Breast epithelium (tissue), 4 donors: ENCODE data around the gene DNAH9. TPM values are rescaled to one million over a fixed set of nuclear protein-coding genes. Genes with fewer than 3 reads are reported as not detected.
A peak's percentile ranks its signal among the peaks of the same experiment; 100 is the strongest.
"Not testable (repeated sequence)": the region's sequence is repeated elsewhere in the genome, so short reads cannot be mapped to it uniquely, and the experiment has no call there.

ENCODE experiments used
- DNase-seq, 2 donors: peaks; one replicate each; pipeline ENCODE4 v3.0.0-alpha.2; 2019; ENCODE audit warnings: low spot score in 2 of 2
- H3K27ac ChIP-seq, 2 donors: fragments of 200-600 bp; sonication (generic) in 1 of 2; one replicate each; pipeline ENCODE4 v1.5.1; 2016 to 2019; ENCODE audit warnings: mild to moderate bottlenecking in 1 of 2
- H3K27me3 ChIP-seq, 2 donors: fragments of 200-600 bp; sonication (generic) in 1 of 2; one replicate each; pipeline versions ENCODE4 v1.5.1 to v1.6.0; 2017 to 2019; ENCODE audit warnings: control low read depth in 1 of 2, mild to moderate bottlenecking in 1 of 2
- H3K36me3 ChIP-seq: fragments of 200-600 bp; one replicate; pipeline ENCODE4 v1.5.1; 2019
- H3K4me1 ChIP-seq, 2 donors: fragments of 200-600 bp; sonication (generic); one replicate each; pipeline ENCODE4 v1.5.1; 2016 to 2019; ENCODE audit warnings: control low read depth in 1 of 2
- H3K4me3 ChIP-seq, 3 donors: fragments of 200-600 bp; sonication (generic); 1 replicate in 2 of 3; 2 replicates in 1 of 3; pipeline ENCODE4 v1.5.1; 2016 to 2019; ENCODE audit warnings: mild to moderate bottlenecking in 3 of 3, moderate library complexity in 2 of 3
- H3K9me3 ChIP-seq, 2 donors: fragments of 200-600 bp; sonication (generic) in 1 of 2; one replicate each; pipeline ENCODE4 v1.5.1; 2016 to 2019; ENCODE audit warnings: control low read depth in 1 of 2
- POLR2A ChIP-seq: fragments of 450-650 bp; IDR thresholded peaks from one replicate; pipeline ENCODE4 v1.6.1; 2016; ENCODE audit warnings: antibody characterized with exemption, mild to moderate bottlenecking, moderate library complexity
- POLR2AphosphoS5 ChIP-seq, 3 donors: sonication (generic); formaldehyde crosslinking; IDR thresholded peaks; one replicate each; pipeline ENCODE4 v1.6.1; 2017; ENCODE audit warnings: antibody characterized with exemption in 3 of 3
- intact Hi-C: fragments of 100-400 bp; cut with DNase I; formaldehyde crosslinking; loops from one replicate; pipeline ENCODE4 v1.15.1; 2023; ENCODE audit warnings: low total_unique reads
- total RNA-seq, 3 donors: library from RNA; depleted of rRNA; stranded (reverse); fragments of >200 nt; gene quantifications; one replicate each; pipeline ENCODE4 v1.1.0, GENCODE V29; 2016
- TF ChIP-seq, protein P1 (sequence below), 3 donors: fragments of 450-650 bp; IDR thresholded peaks; one replicate each; pipeline ENCODE4 v1.5.1; 2016 to 2017; ENCODE audit warnings: antibody characterized with exemption in 3 of 3, mild to moderate bottlenecking in 3 of 3, moderate library complexity in 3 of 3

The DNAH9 gene
- total RNA-seq, 3 donors from 2014 or later = 0.66 to 3.5 (median 1.2) TPM

DNA sequence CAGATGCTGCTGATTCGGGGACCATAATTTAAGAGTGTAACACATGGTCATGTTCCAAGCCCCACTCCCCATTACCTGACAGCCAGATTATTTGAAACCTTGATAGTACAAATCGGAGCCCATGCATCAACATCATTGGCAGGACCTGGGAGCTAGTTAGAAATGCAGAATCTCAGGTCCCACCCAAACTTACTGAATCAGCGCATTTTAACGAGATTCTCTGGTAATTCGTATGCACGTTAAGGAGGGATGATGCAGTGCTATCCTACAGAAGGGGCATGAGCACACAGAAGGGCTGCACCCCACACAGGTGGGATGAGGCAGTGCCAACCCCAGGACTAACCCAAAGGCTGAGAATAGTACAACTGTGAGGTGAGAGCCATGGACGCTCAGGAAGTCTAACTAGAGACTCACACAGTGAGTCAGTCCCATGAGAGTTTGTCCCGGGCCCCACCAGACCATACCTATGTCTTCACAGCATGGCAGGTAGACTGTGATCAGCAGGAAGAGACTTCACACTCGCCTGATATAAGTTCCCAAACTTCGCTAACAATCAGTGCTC is 334.1 kb downstream of the DNAH9 start:
- DNase-seq = no peak
- TF ChIP-seq POLR2A (no peak), POLR2AphosphoS5 (IDR thresholded peaks at IDR 0.05) (no peak)
- TF ChIP-seq, protein P1, sequence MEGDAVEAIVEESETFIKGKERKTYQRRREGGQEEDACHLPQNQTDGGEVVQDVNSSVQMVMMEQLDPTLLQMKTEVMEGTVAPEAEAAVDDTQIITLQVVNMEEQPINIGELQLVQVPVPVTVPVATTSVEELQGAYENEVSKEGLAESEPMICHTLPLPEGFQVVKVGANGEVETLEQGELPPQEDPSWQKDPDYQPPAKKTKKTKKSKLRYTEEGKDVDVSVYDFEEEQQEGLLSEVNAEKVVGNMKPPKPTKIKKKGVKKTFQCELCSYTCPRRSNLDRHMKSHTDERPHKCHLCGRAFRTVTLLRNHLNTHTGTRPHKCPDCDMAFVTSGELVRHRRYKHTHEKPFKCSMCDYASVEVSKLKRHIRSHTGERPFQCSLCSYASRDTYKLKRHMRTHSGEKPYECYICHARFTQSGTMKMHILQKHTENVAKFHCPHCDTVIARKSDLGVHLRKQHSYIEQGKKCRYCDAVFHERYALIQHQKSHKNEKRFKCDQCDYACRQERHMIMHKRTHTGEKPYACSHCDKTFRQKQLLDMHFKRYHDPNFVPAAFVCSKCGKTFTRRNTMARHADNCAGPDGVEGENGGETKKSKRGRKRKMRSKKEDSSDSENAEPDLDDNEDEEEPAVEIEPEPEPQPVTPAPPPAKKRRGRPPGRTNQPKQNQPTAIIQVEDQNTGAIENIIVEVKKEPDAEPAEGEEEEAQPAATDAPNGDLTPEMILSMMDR (IDR thresholded peaks at IDR 0.05) = no peak
- no peaks in the 10 kb centered on the region for H3K4me1 ChIP-seq
- intact Hi-C loops = no loop called here
- no peaks in the 10 kb centered on the region for H3K27me3 ChIP-seq
- no peak overlapping the region for H3K4me3 ChIP-seq
- H3K9me3 ChIP-seq = no peaks in the 10 kb centered on the region
- no peak overlapping the region for H3K27ac ChIP-seq
- no peaks in the 10 kb centered on the region for H3K36me3 ChIP-seq

DNA sequence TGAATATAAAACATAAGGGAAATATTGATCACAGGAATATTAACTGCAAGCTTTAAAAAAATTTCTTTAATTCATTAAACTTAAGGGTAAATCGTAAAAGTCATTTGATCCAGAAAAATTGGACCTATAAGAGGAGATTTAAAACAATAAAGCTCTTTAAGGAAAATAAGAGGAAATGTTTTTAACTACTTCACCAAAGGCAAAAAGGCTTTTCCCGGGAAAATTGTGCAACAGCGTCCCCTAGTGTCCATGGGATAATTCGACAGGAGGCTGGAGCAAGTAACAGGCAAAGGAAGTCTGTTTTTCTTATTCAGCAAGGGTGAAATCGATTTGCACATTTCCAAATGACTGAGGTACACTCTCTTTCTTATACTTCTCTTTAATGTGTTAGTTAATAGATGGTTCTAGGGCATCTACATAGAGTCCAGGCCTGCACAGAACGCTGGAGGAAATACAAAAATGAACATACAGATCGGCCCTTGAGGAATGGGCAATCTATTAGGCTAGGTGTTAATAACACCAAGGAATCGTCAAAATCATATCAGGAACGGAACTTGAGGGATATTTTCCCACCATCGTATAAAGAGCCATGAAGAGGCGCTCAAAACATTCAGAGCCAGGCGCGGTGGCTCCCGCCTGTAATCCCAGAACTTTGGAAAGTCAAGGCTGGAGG is 337.6 kb downstream of the DNAH9 start:
- Histone ChIP-seq H3K4me3 (no peak overlapping the region), H3K9me3 (no peaks in the 10 kb centered on the region), H3K36me3 (no peaks in the 10 kb centered on the region), H3K27me3 (no peaks in the 10 kb centered on the region), H3K27ac (no peak overlapping the region), H3K4me1 (no peaks in the 10 kb centered on the region)
- DNase-seq = no peak
- TF ChIP-seq POLR2AphosphoS5 (IDR thresholded peaks at IDR 0.05) = no peak
- no peak for TF ChIP-seq POLR2A
- TF ChIP-seq, protein P1 (IDR thresholded peaks at IDR 0.05) = peak in 1 of 3 donors; percentile 50
- intact Hi-C loops = no loop called here

DNA sequence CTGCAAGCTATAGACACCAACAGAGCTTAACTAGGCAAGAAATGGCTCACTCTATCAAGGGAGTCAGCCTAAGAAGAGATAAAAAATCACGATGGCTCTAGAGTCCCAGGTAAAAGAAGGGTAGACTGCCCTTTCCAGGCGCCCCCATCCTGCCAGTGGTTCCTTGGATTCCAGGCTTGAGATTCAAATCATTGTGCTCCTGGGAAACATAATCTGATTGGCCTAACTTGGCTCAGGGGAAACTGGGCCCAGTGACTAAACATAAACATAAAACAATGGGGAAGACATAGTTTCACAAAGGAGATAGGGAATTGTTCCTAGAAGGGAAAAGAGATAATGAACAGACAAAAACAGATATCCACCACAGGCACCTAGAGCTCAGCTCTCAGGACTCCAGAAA is 342.6 kb downstream of the DNAH9 start:
- no peak for DNase-seq
- no peak for TF ChIP-seq POLR2AphosphoS5 (IDR thresholded peaks at IDR 0.05)
- no peak for TF ChIP-seq POLR2A
- TF ChIP-seq, protein P1 (IDR thresholded peaks at IDR 0.05) = no peak
- Histone ChIP-seq H3K27ac (no peak overlapping the region), H3K4me3 (no peak overlapping the region), H3K36me3 (no peaks in the 10 kb centered on the region), H3K4me1 (no peaks in the 10 kb centered on the region), H3K9me3 (no peaks in the 10 kb centered on the region), H3K27me3 (no peaks in the 10 kb centered on the region)
- intact Hi-C loops = no loop called here

DNA sequence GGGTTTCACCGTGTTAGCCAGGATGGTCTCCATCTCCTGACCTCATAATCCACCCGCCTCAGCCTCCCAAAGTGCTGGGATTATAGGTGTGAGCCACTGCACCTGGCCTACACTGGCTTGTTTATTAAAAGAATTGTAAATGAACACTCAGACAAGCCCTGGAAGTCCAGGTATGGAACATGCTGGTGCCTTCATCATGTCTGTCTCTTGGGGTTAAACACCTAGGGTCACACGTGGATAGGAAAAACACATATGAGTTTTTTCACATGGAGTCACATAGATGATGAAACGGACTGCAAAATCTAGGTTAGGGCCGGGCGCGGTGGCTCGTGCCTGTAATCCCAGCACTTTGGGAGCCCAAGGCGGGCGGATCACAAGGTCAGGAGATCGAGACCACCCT is 344.8 kb downstream of the DNAH9 start:
- H3K27me3 ChIP-seq, intact Hi-C loops, H3K4me3 ChIP-seq, H3K9me3 ChIP-seq, H3K27ac ChIP-seq, H3K36me3 ChIP-seq, DNase-seq, H3K4me1 ChIP-seq: not testable (repeated sequence)

DNA sequence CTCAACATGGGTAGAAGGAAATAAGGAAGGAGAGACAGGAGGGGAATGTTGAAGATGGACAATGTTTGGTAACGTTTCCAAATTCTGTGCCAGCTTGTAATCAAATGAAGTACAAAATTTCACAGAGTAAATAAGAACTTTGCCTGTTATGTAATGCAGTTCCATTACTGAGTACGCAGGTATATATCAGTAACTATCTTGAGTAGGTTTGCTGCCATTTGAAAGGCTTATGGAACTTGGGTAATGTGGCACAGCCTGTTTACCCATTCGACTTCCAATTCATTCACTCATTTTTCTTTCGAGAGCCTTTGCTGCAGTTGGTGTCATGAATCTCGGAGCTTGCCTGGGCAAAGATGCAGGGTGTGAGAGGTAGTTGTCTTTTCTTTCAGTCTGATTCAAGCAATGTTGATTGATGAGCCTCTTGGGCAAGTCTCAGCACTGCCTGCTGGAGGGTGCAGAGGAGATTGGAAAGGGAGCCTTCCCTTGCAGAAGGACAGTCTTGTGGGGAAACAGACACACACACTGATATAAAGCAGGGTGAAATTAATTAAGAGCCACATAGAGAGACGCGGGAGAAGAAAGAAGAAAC is 345.6 kb downstream of the DNAH9 start:
- no peaks in the 10 kb centered on the region for H3K27me3 ChIP-seq
- H3K9me3 ChIP-seq = no peaks in the 10 kb centered on the region
- intact Hi-C loops = no loop called here
- TF ChIP-seq POLR2AphosphoS5 (IDR thresholded peaks at IDR 0.05) = no peak
- no peaks in the 10 kb centered on the region for H3K4me1 ChIP-seq
- no peak overlapping the region for H3K4me3 ChIP-seq
- no peak overlapping the region for H3K27ac ChIP-seq
- no peaks in the 10 kb centered on the region for H3K36me3 ChIP-seq
- DNase-seq = no peak

DNA sequence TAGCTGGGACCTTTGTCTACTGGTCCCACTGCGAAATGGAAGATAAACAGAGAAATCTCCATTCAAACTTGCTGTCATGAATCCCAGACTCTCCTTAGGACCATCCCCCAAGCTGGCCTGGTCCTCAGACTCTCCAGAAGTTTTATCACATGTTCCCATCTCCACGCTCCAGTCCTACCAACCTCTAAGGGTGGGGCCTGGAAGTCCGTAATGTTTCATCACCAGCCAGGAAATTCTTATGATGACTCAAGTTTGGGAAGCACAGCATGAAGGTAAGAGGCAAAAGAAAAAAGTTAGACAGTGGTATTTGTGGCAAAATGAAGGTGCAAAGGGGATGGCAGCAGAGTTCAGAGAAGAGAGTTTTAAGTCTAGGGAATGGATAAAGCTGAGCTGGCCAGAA is 346.3 kb downstream of the DNAH9 start:
- no peak overlapping the region for H3K27ac ChIP-seq
- H3K27me3 ChIP-seq = no peaks in the 10 kb centered on the region
- no peaks in the 10 kb centered on the region for H3K4me1 ChIP-seq
- no peaks in the 10 kb centered on the region for H3K36me3 ChIP-seq
- no peak overlapping the region for H3K4me3 ChIP-seq
- no peak for DNase-seq
- TF ChIP-seq, protein P1 (IDR thresholded peaks at IDR 0.05) = no peak
- TF ChIP-seq POLR2A (no peak), POLR2AphosphoS5 (IDR thresholded peaks at IDR 0.05) (no peak)
- no peaks in the 10 kb centered on the region for H3K9me3 ChIP-seq
- intact Hi-C loops = no loop called here
